Nephron progenitor cell (in vitro differentiated cells): Measurements from ENCODE around the gene SCCPDH.

ENCODE experiments used
- DNase-seq: peaks from one replicate; pipeline ENCODE4 v3.0.0; 2021
- H3K27ac Mint-ChIP-seq: 2 replicates; pipeline ENCODE4 v1.8.0; 2021; ENCODE audit warnings: mild to moderate bottlenecking, moderate library complexity, mixed read lengths
- H3K27me3 Mint-ChIP-seq: 2 replicates; pipeline ENCODE4 v1.8.0; 2021; ENCODE audit warnings: mild to moderate bottlenecking, low read depth, mixed read lengths; ENCODE audit not compliant: poor library complexity
- H3K36me3 Mint-ChIP-seq: 2 replicates; pipeline ENCODE4 v1.8.0; 2021; ENCODE audit warnings: low read depth, mixed read lengths
- H3K4me1 Mint-ChIP-seq: 2 replicates; pipeline ENCODE4 v1.8.0; 2021; ENCODE audit warnings: mixed read lengths
- H3K4me3 Mint-ChIP-seq: 2 replicates; pipeline ENCODE4 v1.8.0; 2021; ENCODE audit warnings: mild to moderate bottlenecking, moderate library complexity, mixed read lengths
- H3K9me3 Mint-ChIP-seq: 2 replicates; pipeline ENCODE4 v1.8.0; 2021; ENCODE audit warnings: mild to moderate bottlenecking, moderate library complexity, mixed read lengths
- CTCF ChIP-seq: fragments of 200-600 bp; sonication (generic); IDR thresholded peaks from 2 replicates; pipeline ENCODE4 v1.5.0; 2021; ENCODE audit warnings: antibody characterized with exemption

Gene SCCPDH

GRCh38 chr1:246748867-246749266 is 24.7 kb downstream of the SCCPDH start:
- no peak for TF ChIP-seq CTCF

GRCh38 chr1:246750752-246751151 is 26.5 kb downstream of the SCCPDH start:
- no peak overlapping the region for H3K4me3 Mint-ChIP-seq
- H3K4me1 Mint-ChIP-seq, result peaks cover 11% of the 10 kb centered on the region
- no peak overlapping the region for H3K27ac Mint-ChIP-seq
- H3K36me3 Mint-ChIP-seq, result peaks cover 80% of the 10 kb centered on the region
- DNase-seq, result no peak
- peaks cover 5% of the 10 kb centered on the region for H3K27me3 Mint-ChIP-seq
- no peaks in the 10 kb centered on the region for H3K9me3 Mint-ChIP-seq
- TF ChIP-seq CTCF, result no peak

More at GRCh38 chr1:246748867-246749266, 24.7 kb downstream of the SCCPDH start:
- no peak for DNase-seq
- H3K36me3 Mint-ChIP-seq, result peaks cover 76% of the 10 kb centered on the region
- no peak overlapping the region for H3K4me3 Mint-ChIP-seq
- peaks cover 5% of the 10 kb centered on the region for H3K27me3 Mint-ChIP-seq
- no peaks in the 10 kb centered on the region for H3K9me3 Mint-ChIP-seq
- peaks cover 8% of the 10 kb centered on the region for H3K4me1 Mint-ChIP-seq
- no peak overlapping the region for H3K27ac Mint-ChIP-seq

- Mint-ChIP-seq H3K4me3 (no peak overlapping the region), H3K36me3 (peaks cover 66% of the 10 kb centered on the region), H3K9me3 (no peaks in the 10 kb centered on the region), H3K27me3 (peaks cover 5% of the 10 kb centered on the region), H3K27ac (peak overlapping the region; percentile 13), H3K4me1 (peaks cover 7% of the 10 kb centered on the region)
- peak; percentile 79 for DNase-seq
- peak; percentile 70 for TF ChIP-seq CTCF
Measured at GRCh38 chr1:246753670-246754535, 29.7 kb downstream of the SCCPDH start.

GRCh38 chr1:246755419-246755818 is 31.2 kb downstream of the SCCPDH start:
- peaks cover 5% of the 10 kb centered on the region for H3K27me3 Mint-ChIP-seq
- no peaks in the 10 kb centered on the region for H3K9me3 Mint-ChIP-seq
- H3K4me1 Mint-ChIP-seq, result peaks cover 15% of the 10 kb centered on the region
- H3K36me3 Mint-ChIP-seq, result peaks cover 66% of the 10 kb centered on the region
- H3K27ac Mint-ChIP-seq, result no peak overlapping the region
- DNase-seq, result no peak
- no peak for TF ChIP-seq CTCF
- no peak overlapping the region for H3K4me3 Mint-ChIP-seq

GRCh38 chr1:246760422-246761347 is 36.5 kb downstream of the SCCPDH start:
- Mint-ChIP-seq H3K36me3 (peaks cover 76% of the 10 kb centered on the region), H3K9me3 (no peaks in the 10 kb centered on the region), H3K4me1 (peaks cover 21% of the 10 kb centered on the region), H3K4me3 (no peak overlapping the region), H3K27ac (peak overlapping the region; percentile 78), H3K27me3 (no peaks in the 10 kb centered on the region)
- TF ChIP-seq CTCF, result no peak
- DNase-seq, result no peak
